NCI-H1048 (cell line): ENCODE measurements around the gene CELSR2.
"Not testable (repeated sequence)": the region's sequence is repeated elsewhere in the genome, so short reads cannot be mapped to it uniquely, and the experiment has no call there.

Source experiments
- DNase-seq: peaks from one replicate; lab custom pipeline; 2025; lab: John Stamatoyannopoulos, UW

CELSR2 gene

GRCh38 chr1:109248797-109249629 is at the start of gene CELSR2:
TSS of gene CELSR2 (plus strand) at chr1:109249539. CDS start at chr1:109250080, 541 bp downstream.
- no peak for DNase-seq

- DNase-seq, result no peak
These were observed 49.6 kb upstream of the CELSR2 start for GRCh38 chr1:109199710-109200109.

GRCh38 chr1:109201123-109201703 is 48.1 kb upstream of the CELSR2 start:
- DNase-seq, result no peak

GRCh38 chr1:109204484-109204883 is 44.9 kb upstream of the CELSR2 start:
- DNase-seq, result no peak

- no peak for DNase-seq
These were observed 43.0 kb upstream of the CELSR2 start for GRCh38 chr1:109206339-109206738.

- no peak for DNase-seq
These were observed 41.8 kb upstream of the CELSR2 start for GRCh38 chr1:109207467-109208103.

- DNase-seq, result no peak
These were observed 40.9 kb upstream of the CELSR2 start for GRCh38 chr1:109208394-109208793.

- no peak for DNase-seq
These were observed 40.4 kb upstream of the CELSR2 start for GRCh38 chr1:109208836-109209463.

- no peak for DNase-seq
These were observed 39.3 kb upstream of the CELSR2 start for GRCh38 chr1:109210058-109210457.

GRCh38 chr1:109213345-109213823 is 36.0 kb upstream of the CELSR2 start:
- no peak for DNase-seq

GRCh38 chr1:109213824-109214693 is 35.3 kb upstream of the CELSR2 start, which contains the start of gene SARS1:
TSS of gene SARS1 (plus strand) at chr1:109213918. CDS start at chr1:109213993, 75 bp downstream.
- DNase-seq, result peak; percentile 47

GRCh38 chr1:109214695-109215623 is 34.4 kb upstream of the CELSR2 start:
- no peak for DNase-seq

GRCh38 chr1:109216662-109217061 is 32.7 kb upstream of the CELSR2 start:
- no peak for DNase-seq

GRCh38 chr1:109218516-109218915 is 30.8 kb upstream of the CELSR2 start:
- no peak for DNase-seq

- not testable (repeated sequence) for DNase-seq
These were observed 28.1 kb upstream of the CELSR2 start for GRCh38 chr1:109221201-109221600.

- DNase-seq, result no peak
These were observed 24.0 kb upstream of the CELSR2 start for GRCh38 chr1:109225308-109225707.

GRCh38 chr1:109225711-109226445 is 23.5 kb upstream of the CELSR2 start:
- DNase-seq, result no peak

GRCh38 chr1:109228167-109228566 is 21.2 kb upstream of the CELSR2 start:
- DNase-seq, result no peak

GRCh38 chr1:109229531-109230127 is 19.7 kb upstream of the CELSR2 start:
- no peak for DNase-seq
